ENCODE results near the gene ARHGEF35.
"Not testable (repeated sequence)": the region's sequence is repeated elsewhere in the genome, so short reads cannot be mapped to it uniquely, and the experiment has no call there.

GRCh38 chr7:144233039-144233438 is 37.4 kb upstream of the ARHGEF35 start:
- TF ChIP-seq CTCF, POLR2A (IDR thresholded peaks at IDR 0.05): not testable (repeated sequence)

Measured in tibial nerve (tissue), 3 donors.